Stimulated activated CD8-positive, alpha-beta memory T cell treated with anti-CD3 and anti-CD28 coated beads, Interleukin-12 subunit alpha, Interleukin-12 subunit beta, amount 100 ng/mL, for 24 hours (primary cell): ENCODE results near the gene FAM219B.
A peak's percentile ranks its signal among the peaks of the same experiment; 100 is the strongest.

Source experiments
- DNase-seq: peaks from one replicate; pipeline ENCODE4 v3.0.0-alpha.2; 2020; ENCODE audit errors: extremely low read depth

Gene FAM219B

GRCh38 chr15:74873036-74873755, 33.5 kb downstream of the FAM219B start, which contains the start of gene SCAMP2:
SCAMP2 (minus strand) TSS chr15:74873365; CDS start chr15:74873255, 110 bp downstream.
- peak; percentile 80 for DNase-seq

GRCh38 chr15:74872702-74873035, 34.0 kb downstream of the FAM219B start:
- no peak for DNase-seq

GRCh38 chr15:74870436-74871215, 36.0 kb downstream of the FAM219B start:
- no peak for DNase-seq

- DNase-seq: no peak
These were observed 36.8 kb downstream of the FAM219B start for GRCh38 chr15:74869726-74870407.

GRCh38 chr15:74869372-74869725, 37.3 kb downstream of the FAM219B start:
- no peak for DNase-seq

GRCh38 chr15:74868059-74868458, 38.6 kb downstream of the FAM219B start:
- DNase-seq: no peak

GRCh38 chr15:74867466-74868038, 39.1 kb downstream of the FAM219B start:
- no peak for DNase-seq

GRCh38 chr15:74866090-74866489, 40.6 kb downstream of the FAM219B start:
- no peak for DNase-seq

GRCh38 chr15:74865316-74865715, 41.3 kb downstream of the FAM219B start:
- no peak for DNase-seq

- DNase-seq: no peak
These were observed 42.4 kb downstream of the FAM219B start for GRCh38 chr15:74864296-74864695.

GRCh38 chr15:74863239-74864056, 43.2 kb downstream of the FAM219B start:
- no peak for DNase-seq

GRCh38 chr15:74858369-74858740, 48.3 kb downstream of the FAM219B start:
- no peak for DNase-seq

GRCh38 chr15:74857671-74858368, 48.8 kb downstream of the FAM219B start:
- no peak for DNase-seq

- no peak for DNase-seq
These were observed 49.5 kb downstream of the FAM219B start for GRCh38 chr15:74857082-74857655.

- DNase-seq: no peak
These were observed 50.1 kb downstream of the FAM219B start for GRCh38 chr15:74856537-74856936.

GRCh38 chr15:74855857-74856256, 50.8 kb downstream of the FAM219B start:
- DNase-seq: no peak

- DNase-seq: no peak
These were observed 52.1 kb downstream of the FAM219B start for GRCh38 chr15:74854453-74855022.

- no peak for DNase-seq
These were observed 54.7 kb downstream of the FAM219B start for GRCh38 chr15:74851960-74852359.

GRCh38 chr15:74850393-74850792, 56.3 kb downstream of the FAM219B start:
- no peak for DNase-seq
